Choroid plexus epithelial cell (primary cell): ENCODE data around the gene TMEM247.

Source experiments
- DNase-seq: peaks from one replicate; pipeline ENCODE4 v3.0.0-alpha.2; 2010; ENCODE audit warnings: low read depth
- H3K4me3 ChIP-seq: 2 replicates; pipeline ENCODE4 v1.5.1; 2011; ENCODE audit warnings: low read depth, mild to moderate bottlenecking, control low read depth, low read length, moderate library complexity
- CTCF ChIP-seq: conservative IDR thresholded peaks from 2 replicates; pipeline ENCODE4 v1.5.1; 2011; ENCODE audit warnings: low read depth, mild to moderate bottlenecking, control low read depth, inconsistent platforms, low read length, moderate library complexity

Gene TMEM247

GRCh38 chr2:46510598-46511177, 31.3 kb downstream of the TMEM247 start:
- H3K4me3 ChIP-seq: no peak overlapping the region
- no peak for DNase-seq
- TF ChIP-seq CTCF: no peak

- H3K4me3 ChIP-seq: no peak overlapping the region
- TF ChIP-seq CTCF: no peak
- DNase-seq: no peak
These were observed 32.8 kb downstream of the TMEM247 start for GRCh38 chr2:46512185-46512584.

DNA sequence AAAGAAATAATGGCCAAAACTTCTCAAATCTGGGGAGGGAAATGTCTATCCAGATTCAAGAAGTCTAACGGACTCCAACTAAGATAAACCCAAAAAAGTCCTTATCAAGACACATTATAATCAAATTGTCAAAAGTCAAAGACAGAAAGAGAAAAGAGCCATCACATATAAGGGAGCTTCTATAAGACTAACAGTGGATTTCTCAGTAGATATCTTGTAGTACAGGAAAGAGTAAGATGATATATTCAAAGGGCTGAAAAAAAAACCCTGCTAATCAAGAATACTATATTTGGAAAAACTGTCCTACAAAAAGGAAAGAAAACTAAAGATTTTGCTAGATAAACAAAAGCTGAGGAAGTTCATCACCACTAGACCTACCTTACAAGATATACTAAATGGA, 35.4 kb downstream of the TMEM247 start:
- no peak for TF ChIP-seq CTCF

GRCh38 chr2:46517485-46517884, 38.1 kb downstream of the TMEM247 start:
- TF ChIP-seq CTCF: no peak
- DNase-seq: no peak
- H3K4me3 ChIP-seq: no peak overlapping the region

More for the DNA sequence above, 35.4 kb downstream of the TMEM247 start:
- no peak overlapping the region for H3K4me3 ChIP-seq
- no peak for DNase-seq

DNA sequence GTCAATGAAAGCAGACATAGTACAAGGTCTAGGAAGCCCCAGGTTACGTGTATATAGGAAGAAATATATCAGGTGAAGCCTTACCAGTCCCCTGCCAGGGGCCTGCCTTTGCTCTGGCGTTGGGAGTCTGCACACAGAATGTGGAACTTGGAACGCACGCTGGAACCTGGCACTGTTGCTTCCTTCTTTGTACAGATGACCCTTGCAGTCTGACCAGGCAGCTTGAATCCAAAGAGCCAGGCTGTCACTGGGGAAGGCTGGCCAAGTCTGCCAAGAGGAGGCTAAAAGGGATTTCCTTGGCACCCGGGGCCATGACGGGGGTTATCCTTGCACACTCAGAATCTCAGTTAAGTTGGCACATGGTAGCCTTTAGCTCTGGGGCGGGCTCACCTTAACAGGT, 39.5 kb downstream of the TMEM247 start:
- H3K4me3 ChIP-seq: no peak overlapping the region

DNA sequence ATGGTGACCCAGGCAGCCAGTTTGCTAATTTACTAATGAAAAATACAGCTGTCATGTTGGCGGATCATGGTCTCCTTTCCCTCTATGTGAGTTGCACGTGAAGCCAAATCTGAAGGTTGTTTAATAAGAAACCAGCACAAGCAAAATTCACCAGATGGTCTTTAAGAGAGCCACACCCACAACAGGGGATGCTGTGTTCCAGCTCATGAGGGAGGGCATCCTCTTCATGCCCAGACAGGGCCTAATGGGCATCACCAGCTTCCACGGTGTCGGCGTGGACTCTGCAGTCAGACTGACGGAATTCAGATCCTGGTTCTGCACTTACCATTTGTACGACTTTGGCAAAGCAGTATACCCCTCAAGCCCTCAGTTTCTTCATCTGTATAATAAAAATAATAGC, 39.9 kb downstream of the TMEM247 start:
- TF ChIP-seq CTCF: no peak
- DNase-seq: no peak

More for the DNA sequence above, 39.5 kb downstream of the TMEM247 start:
- TF ChIP-seq CTCF: no peak
- DNase-seq: no peak

GRCh38 chr2:46520130-46520711, 40.9 kb downstream of the TMEM247 start:
- no peak for TF ChIP-seq CTCF
- H3K4me3 ChIP-seq: no peak overlapping the region
- DNase-seq: no peak

More for the DNA sequence above, 39.9 kb downstream of the TMEM247 start:
- H3K4me3 ChIP-seq: no peak overlapping the region
